LNCaP clone FGC (cell line): Measurements from ENCODE around the gene GASK1A.

Source experiments
- DNase-seq: peaks from one replicate; pipeline ENCODE4 v3.0.0-alpha.2; 2011; ENCODE audit warnings: low read depth
- H3K4me3 ChIP-seq: 2 replicates; pipeline ENCODE4 v1.5.1; 2011; ENCODE audit warnings: mild to moderate bottlenecking, low read depth, low read length, control low read depth
- TF ChIP-seq, protein P1 (sequence below): IDR thresholded peaks from 2 replicates; pipeline ENCODE4 v1.5.1; 2012; ENCODE audit warnings: mild to moderate bottlenecking; ENCODE audit not compliant: control insufficient read depth, insufficient read depth; ENCODE audit errors: extremely low read depth

The GASK1A gene

DNA sequence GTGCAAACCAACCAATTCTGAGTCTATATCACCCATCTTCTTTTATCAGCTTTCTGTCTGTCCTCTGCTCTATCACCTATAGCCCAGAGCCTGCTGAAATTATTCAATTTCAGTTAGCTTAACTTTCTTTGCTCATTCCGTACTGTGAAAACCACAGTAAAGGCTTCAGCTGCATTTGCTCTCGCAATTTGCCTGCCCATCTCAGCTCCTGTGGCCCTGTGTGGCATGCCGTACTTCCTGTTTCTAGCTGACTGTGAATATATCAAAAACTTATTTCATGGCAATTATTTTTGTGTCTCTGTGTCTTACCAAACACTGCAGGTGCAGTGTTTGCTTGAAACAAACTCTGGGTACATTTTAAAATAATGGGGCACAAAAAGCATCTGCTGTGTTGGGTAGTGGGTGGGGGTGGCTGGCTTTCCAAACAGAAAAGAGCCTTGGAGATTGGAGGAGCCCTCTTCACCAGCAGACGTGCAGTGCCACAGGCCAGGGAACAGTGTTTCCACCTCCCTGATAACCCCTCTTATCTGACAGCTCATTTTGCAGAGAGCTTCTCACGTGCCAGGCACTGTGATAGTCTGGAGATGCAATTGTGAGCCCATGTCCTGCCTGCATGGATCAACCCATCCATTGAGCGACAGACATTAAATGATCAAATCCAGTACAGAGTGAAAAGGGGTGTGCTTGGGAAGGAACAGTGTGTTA lies 45.2 kb downstream of the GASK1A start:
- H3K4me3 ChIP-seq, result no peak overlapping the region
- no peak for DNase-seq
- TF ChIP-seq, protein P1, sequence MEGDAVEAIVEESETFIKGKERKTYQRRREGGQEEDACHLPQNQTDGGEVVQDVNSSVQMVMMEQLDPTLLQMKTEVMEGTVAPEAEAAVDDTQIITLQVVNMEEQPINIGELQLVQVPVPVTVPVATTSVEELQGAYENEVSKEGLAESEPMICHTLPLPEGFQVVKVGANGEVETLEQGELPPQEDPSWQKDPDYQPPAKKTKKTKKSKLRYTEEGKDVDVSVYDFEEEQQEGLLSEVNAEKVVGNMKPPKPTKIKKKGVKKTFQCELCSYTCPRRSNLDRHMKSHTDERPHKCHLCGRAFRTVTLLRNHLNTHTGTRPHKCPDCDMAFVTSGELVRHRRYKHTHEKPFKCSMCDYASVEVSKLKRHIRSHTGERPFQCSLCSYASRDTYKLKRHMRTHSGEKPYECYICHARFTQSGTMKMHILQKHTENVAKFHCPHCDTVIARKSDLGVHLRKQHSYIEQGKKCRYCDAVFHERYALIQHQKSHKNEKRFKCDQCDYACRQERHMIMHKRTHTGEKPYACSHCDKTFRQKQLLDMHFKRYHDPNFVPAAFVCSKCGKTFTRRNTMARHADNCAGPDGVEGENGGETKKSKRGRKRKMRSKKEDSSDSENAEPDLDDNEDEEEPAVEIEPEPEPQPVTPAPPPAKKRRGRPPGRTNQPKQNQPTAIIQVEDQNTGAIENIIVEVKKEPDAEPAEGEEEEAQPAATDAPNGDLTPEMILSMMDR, result no peak

DNA sequence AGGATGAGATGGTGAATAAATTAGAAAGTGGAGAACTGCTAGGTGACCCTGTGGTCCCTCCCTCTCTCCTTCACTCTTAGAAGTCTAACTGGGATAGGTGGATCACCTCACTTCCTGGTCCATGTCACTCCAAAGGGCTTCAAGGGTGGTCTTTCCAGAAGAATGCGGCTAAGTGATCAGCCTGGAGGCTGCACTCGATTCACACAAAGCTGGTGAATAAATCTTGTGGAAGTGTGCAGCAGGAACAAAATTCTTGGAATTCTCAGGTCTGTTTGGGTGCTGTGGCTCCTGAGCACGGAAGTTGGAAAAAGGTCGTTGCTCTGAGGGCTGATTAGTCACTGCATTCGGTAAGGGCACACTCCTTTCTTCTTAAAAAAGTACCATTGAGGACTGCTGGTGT lies 46.3 kb downstream of the GASK1A start:
- TF ChIP-seq, protein P1, result no peak

DNA sequence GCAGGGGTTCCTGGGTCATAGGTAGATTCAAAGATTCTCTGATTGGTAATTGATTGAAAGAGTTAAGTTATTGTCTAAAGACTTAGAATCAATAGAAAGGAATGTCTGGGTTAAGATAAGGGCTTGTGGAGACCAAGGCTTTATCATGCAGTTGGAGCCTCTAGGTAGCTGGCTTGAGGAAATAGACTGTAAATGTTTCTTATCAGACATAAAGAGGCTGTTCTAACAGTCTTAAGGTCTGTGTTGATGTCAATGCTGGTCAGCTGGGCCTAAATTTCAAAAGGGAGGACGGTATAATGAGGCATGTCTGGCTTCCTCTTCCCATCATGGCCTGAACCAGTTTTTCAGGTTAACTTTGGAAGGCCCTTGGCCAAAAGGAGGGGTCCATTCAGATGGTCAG lies 48.9 kb downstream of the GASK1A start:
- TF ChIP-seq, protein P1, result no peak
- no peak overlapping the region for H3K4me3 ChIP-seq
- DNase-seq, result no peak

More for the DNA sequence above, 46.3 kb downstream of the GASK1A start:
- no peak overlapping the region for H3K4me3 ChIP-seq
- no peak for DNase-seq

DNA sequence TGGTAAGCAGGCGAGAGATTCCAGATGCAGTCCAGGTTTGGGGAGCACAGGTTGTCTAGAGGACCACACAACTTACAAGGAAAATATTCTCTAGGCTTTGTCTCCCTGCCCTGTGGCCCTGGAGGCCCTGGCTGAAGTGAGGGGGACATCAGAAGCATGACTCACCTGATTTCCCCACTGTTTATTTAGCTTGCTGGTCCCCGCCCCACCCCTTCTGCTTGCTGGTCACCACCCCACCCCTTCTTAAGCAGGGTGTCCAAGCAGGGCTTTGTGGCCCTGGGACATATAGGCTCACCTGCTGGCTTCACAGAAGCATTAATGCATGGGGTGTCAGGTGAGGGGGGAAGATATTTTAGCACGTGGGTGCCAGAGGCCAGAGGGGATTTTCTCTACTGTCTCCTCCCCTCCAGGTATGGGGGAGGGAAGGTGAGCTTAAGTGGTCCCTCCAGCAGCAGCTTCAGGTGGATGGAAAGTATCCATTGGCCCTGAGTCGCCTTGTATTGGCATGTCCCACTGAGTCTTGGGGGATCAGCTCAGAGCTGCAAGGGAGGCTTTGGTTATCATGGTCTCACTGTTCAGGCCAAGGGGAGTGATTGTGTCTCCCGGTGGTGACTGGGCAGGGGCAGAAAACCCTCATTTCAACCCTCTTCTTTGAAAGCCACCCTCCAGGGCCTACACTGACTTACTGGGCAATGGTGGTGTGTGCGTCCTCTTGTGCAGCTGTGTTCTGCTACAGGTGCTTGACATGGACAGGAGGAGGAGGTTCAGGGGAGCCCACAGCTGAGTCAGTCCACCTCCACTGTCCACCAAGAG lies 49.8 kb downstream of the GASK1A start:
- TF ChIP-seq, protein P1, result no peak
- no peak overlapping the region for H3K4me3 ChIP-seq
- DNase-seq, result no peak

DNA sequence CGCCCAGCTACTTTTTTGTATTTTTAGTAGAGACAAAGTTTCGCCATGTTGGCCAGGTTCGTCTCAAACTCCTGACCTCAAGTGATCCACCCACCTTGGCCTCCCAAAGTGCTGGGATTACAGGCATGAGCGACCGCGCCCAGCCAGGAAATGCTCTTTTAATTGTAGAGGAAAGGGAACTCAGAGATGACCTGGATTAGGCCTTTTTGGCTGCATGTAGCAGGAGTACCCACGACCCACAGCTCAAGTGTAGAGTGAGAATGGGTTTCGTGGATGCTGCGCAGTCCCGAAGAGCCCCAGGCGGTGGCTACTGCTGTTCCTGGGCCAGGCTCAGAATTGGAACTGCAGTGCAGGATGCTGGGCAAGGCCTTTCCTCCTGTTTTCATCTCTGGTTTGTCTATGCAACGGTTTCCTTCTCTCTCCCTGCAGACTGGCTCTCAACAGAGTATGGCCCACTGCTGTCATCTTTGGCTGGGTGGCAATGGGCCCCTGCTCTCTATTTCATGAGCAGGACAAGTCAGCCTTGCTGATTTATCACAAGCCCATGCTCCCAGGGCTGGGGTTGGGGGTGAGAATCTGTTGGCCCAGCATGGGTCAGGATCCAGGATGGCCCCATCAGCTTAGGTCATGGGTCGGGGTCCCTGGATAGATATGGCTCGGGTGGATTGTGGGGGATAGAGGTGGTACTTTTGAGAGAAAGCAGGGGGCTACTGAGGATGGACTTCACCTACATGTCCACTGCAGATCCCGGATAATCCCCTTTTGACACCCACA lies 51.2 kb downstream of the GASK1A start:
- no peak for DNase-seq
- TF ChIP-seq, protein P1, result no peak
- no peak overlapping the region for H3K4me3 ChIP-seq

DNA sequence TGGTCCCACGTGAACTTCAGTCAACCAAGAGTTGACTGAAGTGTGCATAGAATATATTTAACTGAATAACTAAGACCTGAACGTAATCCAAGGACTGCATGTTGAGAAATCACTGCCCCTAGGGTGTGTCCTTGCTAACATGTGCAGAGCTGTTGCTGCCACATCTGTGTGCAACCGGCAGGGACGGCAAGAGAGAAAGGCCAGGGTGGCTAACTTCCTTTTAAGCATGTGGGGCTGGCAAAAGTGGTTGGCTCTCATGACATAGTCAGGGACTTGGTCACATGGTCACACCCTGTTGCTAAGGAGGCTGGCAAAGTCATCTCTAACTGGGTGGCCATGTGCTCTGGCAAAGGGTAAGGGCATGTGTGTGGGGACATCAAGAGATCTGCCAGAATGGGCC lies 52.4 kb downstream of the GASK1A start:
- TF ChIP-seq, protein P1, result no peak
- DNase-seq, result no peak
- no peak overlapping the region for H3K4me3 ChIP-seq
